SK-N-SH (cell line): ENCODE data around the gene CDC42.
A peak's percentile ranks its signal among the peaks of the same experiment; 100 is the strongest.

ENCODE experiments used
- CHD2 ChIP-seq: fragments of 150-350 bp; IDR thresholded peaks from 2 replicates; pipeline ENCODE4 v1.6.1; 2018; ENCODE audit warnings: low read length; ENCODE audit not compliant: partially characterized antibody
- GABPA ChIP-seq: IDR thresholded peaks from 2 replicates; pipeline ENCODE4 v1.4.0; 2012; ENCODE audit warnings: low read depth, mild to moderate bottlenecking
- JUND ChIP-seq: IDR thresholded peaks from 2 replicates; pipeline ENCODE4 v1.4.0; 2012
- RCOR1 ChIP-seq: fragments of 150-350 bp; IDR thresholded peaks from 2 replicates; pipeline ENCODE4 v1.6.1; 2017; ENCODE audit warnings: antibody characterized with exemption, low read length
- TF ChIP-seq, protein P1 (sequence below): fragments of 200-600 bp; sonication (generic); IDR thresholded peaks from 2 replicates; pipeline ENCODE4 v1.6.1; 2017; ENCODE audit warnings: antibody characterized with exemption, mild to moderate bottlenecking, moderate library complexity
- TF ChIP-seq, protein P2 (sequence below): IDR thresholded peaks from 2 replicates; pipeline ENCODE4 v1.4.0; 2012; ENCODE audit warnings: low read depth
- TF ChIP-seq, protein P3 (sequence below): IDR thresholded peaks from 2 replicates; pipeline ENCODE4 v1.4.0; 2012; ENCODE audit warnings: low read depth, borderline replicate concordance

DNA sequence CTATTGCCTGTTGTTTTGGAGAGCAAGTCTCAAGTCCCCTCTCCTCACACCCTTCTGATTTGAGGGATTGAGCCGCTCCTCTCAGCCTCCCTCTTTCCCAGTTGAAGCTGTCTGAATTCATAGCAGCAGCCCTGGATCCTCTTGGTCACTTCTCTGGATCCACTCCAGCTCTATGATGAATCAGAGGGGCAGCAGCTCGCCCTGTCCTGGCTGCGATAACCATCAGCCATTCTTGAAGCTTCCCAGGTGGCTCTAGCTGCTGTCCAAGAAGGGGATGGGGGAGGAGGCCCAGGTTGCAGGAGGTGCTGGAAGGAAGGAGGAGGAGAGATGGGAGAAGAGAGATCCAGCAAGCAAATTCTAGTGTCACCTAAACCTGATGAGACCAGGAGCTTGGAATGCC is 59.1 kb downstream of the CDC42 start:
- TF ChIP-seq, protein P1, sequence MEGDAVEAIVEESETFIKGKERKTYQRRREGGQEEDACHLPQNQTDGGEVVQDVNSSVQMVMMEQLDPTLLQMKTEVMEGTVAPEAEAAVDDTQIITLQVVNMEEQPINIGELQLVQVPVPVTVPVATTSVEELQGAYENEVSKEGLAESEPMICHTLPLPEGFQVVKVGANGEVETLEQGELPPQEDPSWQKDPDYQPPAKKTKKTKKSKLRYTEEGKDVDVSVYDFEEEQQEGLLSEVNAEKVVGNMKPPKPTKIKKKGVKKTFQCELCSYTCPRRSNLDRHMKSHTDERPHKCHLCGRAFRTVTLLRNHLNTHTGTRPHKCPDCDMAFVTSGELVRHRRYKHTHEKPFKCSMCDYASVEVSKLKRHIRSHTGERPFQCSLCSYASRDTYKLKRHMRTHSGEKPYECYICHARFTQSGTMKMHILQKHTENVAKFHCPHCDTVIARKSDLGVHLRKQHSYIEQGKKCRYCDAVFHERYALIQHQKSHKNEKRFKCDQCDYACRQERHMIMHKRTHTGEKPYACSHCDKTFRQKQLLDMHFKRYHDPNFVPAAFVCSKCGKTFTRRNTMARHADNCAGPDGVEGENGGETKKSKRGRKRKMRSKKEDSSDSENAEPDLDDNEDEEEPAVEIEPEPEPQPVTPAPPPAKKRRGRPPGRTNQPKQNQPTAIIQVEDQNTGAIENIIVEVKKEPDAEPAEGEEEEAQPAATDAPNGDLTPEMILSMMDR, result no peak
- TF ChIP-seq, protein P2, sequence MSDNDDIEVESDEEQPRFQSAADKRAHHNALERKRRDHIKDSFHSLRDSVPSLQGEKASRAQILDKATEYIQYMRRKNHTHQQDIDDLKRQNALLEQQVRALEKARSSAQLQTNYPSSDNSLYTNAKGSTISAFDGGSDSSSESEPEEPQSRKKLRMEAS, result 0 out of 2 replicates have a peak, but pooled peaks have one; percentile 31
- TF ChIP-seq, protein P3, sequence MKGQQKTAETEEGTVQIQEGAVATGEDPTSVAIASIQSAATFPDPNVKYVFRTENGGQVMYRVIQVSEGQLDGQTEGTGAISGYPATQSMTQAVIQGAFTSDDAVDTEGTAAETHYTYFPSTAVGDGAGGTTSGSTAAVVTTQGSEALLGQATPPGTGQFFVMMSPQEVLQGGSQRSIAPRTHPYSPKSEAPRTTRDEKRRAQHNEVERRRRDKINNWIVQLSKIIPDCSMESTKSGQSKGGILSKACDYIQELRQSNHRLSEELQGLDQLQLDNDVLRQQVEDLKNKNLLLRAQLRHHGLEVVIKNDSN, result no peak
- TF ChIP-seq GABPA (no peak), RCOR1 (peak; percentile 53; the same call in 1 of the 2 replicates), JUND (peak; percentile 80), CHD2 (peak; percentile 52)
